Measurements from ENCODE around the gene SEC14L5. TPM values are rescaled to one million over a fixed set of nuclear protein-coding genes. Genes with fewer than 3 reads are reported as not detected.
"Not testable (repeated sequence)": the region's sequence is repeated elsewhere in the genome, so short reads cannot be mapped to it uniquely, and the experiment has no call there.

Gene SEC14L5
- polyA plus RNA-seq, 1 donor = 0.75 TPM

DNA sequence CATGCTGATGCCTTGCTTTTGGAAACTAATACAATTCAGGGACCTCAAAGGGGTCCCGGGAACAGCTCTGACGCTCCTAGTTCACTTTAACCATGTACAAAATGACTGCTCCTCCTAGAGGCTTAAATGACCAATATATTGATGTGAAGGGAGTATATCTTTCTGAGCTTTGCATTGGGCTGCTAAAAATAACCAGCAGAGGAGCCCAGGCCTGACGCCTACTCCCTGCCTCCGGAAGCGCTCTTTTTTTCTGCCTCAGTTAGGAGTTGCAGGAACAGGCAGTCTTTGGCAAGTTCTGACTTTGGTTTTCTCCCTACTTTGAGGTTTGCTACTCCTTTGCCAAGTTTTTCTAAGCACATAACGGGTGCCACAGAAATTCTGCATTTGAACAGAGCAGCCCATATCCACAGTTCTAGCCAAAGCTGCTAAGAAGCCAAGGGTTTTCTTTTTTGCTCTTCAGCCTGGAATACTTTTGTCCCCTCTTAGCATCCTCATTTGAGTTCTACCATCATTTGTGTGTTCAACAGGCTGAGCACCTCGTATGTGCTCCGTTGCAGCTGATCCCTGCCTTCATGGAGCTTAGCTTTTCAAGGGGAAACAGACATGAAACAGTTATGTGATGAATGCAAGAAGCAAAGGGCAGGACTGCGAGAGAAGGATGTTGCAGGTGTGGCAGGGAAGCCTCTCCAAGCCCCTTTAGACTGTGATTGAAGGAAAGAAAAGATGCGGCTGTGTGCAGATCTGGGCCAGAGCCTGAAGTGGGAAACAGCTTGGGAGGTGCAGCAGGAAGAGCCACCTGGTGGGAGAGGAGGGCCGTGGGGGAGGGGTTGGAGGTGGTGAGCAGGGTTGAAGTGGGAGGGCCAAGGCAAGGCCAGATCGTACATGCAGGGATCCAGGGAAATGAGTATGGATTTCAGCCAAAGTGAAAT is 78.4 kb downstream of the SEC14L5 start:
- DNase-seq (ENCODE audit: low read depth) = no peak

DNA sequence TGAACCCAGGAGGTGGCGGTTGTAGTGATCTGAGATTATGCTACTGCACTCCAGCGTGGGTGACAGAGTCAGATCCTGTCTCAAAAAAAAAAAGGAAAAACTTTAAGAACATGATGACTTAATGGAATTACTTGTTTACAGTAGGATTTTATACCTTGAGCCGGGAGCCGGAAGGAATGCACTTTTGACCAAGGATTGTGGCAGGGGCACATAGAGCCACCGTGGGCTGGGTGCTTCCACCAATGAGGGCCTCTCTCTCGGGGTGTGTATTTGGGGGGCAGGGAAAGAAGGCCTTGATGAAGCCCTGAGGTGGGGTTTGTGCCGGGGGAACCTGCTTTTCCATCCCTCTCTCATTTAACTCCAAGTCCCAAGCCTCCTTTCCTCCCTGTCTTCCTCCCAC is 82.3 kb downstream of the SEC14L5 start:
- no peak for DNase-seq (ENCODE audit: low read depth)

DNA sequence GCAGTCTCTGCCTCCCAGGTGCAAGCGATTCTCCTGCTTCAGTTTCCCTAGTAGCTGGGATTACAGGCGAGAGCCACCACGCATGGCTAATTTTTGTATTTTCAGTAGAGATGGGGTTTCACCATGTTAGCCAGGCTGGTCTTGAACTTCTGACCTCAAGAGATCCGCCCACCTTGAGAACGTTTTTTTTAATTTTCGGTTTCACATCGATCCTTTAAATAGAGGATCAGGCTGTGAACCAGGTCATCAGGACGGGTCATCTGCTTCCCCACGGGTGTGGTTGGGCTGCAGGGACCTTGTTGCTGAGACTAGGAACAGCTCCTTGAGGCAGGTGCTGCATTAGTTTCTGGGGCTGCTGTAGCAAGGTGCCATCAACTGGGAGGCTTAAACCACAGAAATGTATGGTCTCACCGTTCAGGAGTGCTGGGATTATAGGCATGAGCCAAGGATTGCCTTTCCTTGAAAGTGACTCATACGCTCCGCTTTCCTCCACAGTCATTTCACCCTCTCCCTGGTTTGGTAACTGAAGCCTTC is 83.5 kb downstream of the SEC14L5 start:
- no peak for DNase-seq (ENCODE audit: low read depth)

DNA sequence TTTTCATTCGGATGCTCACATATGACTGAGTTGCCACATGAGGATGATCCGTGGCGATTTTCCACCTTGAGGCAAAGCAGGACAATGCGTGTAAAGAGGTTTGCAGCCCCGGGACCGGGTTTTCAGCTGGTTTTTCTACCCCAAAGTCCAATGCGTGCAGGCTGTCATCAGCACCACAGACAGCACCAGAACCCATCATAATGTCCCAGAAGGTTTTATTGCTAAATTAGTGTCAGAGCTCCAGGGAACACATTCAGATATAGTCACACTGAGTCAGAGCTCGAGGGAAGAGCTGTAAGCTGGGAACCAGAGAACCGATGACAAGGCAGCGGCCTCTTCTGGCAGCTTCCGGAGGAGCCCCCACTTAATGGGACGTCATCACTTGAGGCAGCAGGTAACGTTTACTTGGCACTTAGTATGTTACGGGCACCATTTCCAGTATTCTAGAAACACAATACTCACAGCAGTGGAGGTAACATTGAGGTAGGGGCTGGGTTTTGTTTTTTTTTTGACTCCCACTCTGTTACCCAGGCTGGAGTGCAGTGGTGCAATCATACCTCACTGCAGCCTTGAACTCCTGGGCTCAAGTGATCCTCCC is 84.5 kb downstream of the SEC14L5 start:
- DNase-seq (ENCODE audit: low read depth) = no peak

DNA sequence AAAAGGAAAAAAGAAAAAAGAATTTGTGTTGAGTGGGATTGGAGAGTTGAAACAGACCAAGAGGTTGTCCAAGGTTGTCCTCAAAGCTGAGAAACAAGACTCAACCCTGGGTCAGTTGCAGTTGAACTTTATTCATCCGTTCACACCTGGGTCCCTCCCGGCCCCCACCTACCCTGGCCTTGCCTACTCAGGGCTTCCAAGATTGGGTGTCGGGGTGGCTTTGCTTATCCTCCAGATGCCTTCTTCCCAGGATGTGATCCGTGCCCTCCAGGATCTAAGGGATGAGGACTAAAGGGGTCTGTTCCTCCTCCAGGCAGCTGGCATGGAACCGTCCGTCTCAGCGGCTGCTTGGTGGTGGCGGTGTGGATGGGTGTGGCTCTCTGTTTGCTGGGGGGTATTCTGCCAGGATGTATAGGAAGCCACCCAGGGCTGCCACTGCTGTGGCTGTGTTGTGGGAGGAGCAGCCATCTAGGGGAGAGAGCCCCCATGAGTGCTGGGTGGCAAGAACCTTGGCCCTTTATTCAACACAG is 85.9 kb downstream of the SEC14L5 start:
- DNase-seq (ENCODE audit: low read depth) = no peak

DNA sequence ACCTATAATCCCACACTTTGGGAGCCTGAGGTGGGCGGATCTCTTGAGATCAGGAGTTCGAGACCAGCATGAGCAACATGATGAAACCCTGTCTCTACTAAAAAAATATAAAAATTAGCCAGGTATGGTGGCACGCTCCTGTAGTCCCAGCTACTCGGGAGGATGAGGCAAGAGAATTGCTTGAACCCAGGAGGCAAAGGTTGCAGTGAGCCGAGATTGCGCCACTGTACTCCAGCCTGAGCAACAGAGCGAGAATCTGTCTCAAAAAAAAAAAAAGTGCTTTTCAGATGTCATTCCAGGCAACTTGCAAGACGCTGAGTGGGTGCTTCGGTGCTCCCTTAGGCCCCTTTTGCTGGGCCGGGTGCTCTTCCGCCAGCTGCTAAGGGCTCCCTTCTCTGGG is 86.5 kb downstream of the SEC14L5 start:
- not testable (repeated sequence) for DNase-seq (ENCODE audit: low read depth)

DNA sequence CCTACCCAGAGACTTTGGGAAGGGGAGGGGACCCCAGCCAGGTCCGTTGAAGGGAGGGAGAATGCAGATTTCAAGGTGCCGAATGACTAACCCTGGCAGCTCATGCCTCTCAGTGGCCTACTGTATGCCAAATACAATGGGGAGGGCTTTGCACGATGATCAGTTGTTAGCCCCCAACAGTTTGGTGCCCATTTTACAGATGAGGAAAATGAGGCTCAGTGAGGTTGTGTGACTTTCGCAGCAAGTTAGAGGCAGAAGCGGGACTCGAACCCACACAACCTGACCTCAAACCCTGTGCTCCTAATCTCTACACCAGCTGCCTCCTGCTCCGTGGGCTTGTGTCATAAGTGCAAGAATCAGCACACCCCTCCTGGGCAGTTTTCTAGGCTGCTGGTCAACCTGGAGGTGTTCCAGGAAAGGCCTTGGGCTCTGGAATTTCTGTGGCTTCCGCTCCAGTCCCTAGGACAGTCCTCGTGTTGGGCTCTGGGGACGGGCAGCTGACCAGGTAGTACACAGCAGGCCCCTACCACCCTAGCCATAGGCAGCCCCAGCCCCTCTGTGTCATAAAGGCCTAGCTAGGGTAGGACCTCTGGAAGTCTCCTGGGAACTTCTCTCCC is 87.5 kb downstream of the SEC14L5 start:
- DNase-seq (ENCODE audit: low read depth) = no peak

DNA sequence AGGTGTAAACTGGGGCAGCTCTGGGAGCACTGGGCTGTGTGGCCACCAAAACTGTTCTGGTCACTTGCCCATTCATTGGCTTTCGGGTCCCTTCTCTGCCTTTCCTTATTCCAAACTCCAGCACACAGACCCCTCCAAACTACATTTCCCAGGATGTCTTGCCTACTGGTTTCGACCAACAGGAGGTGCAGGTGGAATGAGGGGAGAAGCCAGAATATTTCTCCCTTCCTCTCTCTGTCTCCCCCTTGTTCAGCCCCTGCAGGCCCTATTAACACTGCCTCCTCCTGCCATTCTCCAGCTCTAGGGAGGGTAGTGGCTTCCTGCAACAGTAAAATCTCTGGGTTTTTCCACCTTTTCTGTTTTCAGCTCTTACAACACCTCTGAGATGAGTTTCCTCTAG is 88.8 kb downstream of the SEC14L5 start:
- no peak for DNase-seq (ENCODE audit: low read depth)

DNA sequence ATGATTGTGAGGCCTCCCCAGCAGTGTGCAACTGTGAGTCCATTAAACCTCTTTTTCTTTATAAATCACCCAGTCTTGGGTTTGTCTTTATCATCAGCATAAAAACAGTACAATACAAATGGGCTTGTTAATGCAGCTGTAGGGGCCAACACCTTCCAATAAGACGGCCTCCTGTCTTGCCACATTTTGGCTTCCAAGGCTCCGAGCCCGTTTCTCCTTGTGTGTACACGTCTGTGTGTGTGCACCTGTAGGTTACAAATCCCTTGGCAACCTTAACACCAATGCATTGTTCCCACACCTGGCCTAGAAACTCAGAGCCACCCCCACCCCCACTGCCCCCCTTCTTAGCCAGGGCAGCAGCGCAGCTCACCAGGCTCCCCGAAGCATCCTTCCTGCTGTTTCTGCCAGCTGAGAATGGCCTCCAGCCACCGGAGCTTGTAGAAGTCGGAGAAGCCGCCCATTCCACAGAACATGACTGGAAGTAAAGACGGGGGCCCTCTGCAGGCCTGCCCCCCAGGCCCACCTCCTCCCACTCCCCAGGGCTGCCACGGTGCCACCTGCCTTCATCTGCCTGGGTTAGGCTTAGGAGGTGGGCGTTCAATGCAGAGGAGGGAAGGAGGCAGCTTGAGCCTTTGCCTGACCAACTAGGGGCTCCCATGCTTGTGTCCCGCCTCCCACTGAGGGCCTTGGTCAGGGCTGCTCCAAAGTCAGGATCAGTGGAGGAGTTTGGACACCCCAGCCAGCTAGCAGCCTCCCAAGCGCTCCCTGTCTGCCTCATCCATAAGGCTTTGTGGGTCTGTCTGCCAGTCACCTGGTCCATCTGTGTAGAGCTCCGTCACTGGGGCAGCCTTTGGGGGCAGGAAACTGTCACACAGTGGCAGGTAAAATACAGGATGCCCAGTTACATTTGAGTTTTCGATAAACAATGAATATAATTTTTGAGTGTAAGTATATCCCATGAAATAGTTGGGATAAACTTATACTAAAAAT is 97.0 kb downstream of the SEC14L5 start:
- no peak for DNase-seq (ENCODE audit: low read depth)

DNA sequence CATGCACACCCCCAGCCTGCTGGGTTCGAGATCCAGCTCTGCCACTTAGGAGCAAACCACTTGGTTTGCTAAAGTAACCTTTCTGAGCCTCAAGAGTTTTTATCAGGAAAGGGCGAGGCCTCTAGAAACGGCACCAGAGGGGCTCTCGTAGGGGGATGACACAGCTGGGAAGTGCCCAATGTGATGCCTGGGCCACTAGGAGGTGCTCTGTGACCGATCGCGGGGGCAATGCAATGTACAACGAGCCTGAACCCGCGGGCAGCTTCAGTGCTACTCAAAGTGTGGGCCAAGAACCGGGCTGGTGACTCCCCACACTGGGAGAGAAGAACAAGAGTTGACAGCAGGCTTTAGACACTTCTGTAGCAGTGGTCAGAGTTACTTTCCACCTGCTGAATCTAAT is 98.2 kb downstream of the SEC14L5 start:
- DNase-seq (ENCODE audit: low read depth) = no peak

DNA sequence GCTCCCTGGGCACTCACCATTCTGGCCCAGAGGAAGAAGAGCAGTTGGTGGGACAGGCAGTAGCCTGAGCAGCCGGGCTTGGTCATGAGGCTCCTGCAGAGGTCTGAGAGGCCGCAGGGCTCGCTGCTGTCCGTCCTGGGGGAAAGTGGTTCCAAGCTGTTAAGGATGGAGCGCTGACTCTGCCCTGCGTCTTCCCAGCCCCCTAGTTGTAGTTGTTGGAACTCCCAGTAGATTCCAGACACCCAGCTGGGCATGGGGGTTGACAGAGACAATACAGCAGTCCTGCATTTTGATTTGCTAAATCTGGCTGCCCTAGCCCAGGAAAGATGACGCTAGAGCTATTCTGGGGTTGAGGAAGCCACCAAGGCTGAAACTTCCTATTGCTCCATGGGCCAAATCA is 100.3 kb downstream of the SEC14L5 start:
- DNase-seq (ENCODE audit: low read depth) = no peak

DNA sequence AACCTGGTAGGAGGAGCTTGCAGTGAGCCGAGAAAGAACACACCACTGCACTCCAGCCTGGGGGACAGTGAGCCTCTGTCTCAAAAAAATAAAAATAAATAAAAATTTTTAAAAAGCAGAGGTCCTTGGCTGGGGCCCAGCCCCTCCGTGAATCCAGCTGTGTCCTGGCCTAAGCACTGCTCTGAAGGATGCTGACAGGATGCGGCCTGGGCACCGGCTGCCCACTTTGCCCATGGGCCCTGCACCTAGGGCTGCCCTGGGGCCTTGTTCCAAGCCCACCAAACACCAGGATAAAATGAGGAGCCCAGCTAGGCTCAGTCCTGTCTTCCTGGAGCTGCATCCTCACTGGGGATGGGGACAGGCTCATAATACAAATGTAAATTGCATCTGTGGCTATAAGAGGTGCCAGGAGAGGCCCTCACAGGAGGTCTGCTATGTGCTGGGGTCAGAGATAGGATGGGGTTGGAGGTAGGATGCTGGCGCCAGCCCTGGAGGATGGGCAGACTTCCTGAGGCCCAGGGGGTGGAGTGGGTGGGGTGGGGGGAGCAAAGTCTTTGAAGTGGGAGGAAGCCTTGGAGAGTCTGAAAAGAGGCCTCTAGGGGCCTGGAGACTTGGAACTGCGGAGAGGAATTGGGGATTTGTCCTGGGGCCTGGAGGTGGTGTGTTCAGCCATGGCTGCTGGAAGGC is 101.4 kb downstream of the SEC14L5 start:
- no peak for DNase-seq (ENCODE audit: low read depth)

DNA sequence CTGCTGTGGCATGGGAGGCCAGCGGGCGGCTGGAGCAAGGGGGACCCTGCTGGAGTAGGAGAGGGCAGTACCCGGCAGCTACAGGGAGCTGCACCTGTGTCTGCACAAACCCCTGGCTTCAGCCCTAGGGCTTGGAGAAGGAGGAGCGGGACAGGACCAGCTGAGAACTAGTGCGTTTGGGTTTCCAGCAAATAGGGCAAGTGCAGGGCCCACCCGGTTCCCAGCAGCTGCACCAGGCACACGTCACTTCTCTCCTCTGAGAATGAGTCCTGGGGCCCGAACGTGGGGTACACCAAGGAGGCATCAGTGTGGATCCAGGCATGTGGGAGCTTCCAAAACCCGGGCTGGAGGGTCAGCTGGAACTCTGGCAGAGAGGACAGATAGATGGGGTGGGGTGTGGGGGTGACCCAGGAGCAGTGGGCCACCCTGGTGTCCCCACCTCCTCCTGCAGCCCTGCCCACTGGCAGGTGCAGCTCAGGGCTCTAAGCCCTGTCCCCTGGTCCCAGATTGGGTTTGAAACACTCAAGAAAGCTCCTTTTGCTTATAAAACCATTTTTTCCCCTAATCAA is 102.0 kb downstream of the SEC14L5 start:
- DNase-seq (ENCODE audit: low read depth) = no peak

DNA sequence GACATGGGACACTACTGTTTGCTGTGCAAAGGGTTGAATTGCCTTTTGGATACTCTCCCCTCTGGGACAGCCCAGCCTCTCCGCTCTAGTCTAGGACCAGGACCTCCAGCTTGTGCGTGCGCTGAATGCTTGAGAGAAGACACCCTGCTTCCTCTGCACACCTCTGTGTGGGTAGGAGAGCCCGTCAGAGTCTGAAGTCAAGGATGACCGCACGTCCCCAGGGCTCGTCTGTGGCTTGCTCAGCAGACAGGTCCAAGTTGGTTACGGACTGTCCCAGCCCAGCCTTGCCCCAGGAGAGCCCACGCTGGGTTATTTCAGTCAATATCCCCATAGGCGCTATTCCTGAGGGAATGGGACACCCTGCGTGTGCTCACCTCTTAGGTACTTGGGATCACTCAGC is 103.9 kb downstream of the SEC14L5 start:
- no peak for DNase-seq (ENCODE audit: low read depth)

DNA sequence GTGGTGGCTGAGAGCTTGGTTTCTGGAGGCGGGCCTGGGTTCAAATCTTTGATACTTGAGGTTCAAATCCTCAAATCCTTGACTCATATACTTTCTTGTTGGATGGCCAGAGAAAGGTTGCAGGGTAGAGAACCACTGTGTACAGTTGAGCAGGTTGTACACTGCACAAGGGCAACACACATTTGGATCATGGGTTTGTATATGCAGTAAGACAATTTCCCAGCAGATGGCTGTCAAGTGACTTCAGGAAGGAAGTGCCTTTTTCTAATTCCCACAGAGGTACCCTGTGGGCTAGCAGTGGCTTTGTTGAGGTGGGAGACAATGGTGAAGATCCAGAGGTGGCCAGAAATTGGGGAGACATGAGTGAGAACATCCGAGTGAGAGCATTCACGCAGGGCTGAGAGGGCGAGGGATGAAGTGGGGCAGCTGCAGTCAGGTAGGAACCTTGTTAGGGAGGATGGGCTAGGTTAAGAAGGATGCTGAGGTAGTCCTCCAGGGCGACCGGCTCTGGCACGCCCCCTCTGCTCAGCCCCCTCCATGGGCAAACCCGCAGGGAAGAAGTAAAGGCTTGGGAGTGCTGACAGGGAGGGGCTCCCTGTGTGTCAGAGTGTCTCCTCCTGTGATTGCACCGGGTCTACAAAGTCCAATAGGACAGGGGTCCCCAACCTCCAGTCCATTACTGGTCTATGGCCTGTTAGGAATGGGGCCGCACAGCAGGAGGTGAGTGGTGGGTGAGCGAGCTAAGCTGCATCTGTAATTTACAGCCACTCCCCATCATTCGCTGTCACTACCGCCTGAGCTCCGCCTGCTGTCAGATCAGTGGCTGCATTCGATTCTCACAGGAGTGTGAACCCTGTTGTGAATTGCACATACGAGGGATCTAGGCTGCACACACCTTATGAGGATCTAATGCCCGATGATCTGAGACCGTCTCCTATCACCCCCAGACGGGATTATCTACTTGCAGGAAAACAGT is 104.9 kb downstream of the SEC14L5 start:
- no peak for DNase-seq (ENCODE audit: low read depth)

DNA sequence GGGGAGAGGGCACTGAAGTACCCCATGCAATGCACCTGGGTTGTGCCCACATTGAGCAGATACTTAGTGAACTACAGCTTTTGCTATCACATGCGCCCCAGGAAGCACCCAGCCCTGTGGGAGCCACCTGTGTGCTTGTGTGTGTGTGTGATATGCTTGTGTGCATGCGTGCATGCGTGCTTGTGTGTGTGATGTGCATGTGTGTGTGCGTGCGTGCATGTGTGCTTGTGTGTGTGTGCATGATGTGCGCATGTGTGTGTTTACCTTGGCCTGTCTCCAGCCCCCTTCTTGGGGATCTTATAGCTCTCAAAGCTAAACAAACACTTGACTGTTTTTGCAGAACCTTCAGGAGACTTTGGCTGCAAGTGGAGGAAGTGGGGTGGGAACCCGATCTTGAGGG is 106.8 kb downstream of the SEC14L5 start:
- DNase-seq (ENCODE audit: low read depth) = no peak

DNA sequence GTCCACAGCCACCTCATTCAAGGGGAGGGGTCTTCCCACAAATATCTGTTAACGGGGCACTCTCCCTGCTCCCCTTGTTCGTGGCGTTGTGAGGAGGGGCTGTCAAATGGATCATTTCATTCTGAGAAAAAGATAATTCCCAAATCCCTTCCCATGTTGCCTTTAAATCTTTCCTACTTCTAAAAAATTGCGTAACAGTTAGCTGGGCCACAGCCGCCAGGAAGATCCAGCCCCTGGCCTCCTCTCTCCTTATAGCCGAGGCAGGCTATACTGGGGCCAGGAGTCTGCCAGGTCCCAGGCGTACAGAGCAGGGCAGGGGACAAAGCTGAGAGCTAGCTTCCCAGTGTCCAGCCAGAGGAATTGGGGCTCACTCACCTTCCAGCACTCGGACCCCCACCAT is 107.2 kb downstream of the SEC14L5 start:
- no peak for DNase-seq (ENCODE audit: low read depth)

DNA sequence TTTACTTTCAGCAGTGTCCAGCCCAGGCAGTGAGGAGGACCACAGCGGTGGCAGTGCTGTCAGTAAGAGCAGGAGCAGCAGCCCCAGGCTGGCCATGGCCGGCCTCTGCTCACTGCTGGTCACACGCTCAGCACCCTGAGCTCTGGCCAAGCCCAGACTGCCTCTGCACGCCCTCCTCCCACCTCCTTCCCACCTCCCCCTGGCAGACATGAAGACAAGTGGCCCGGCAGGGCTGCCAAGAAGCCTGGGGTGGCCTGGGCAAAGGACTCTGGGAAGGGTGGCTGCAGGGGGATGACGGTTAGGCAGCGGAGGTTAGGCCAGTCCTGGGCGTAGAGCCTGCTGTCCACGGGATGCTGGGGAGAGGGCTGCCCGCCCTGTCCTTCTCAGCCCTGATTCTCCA is 107.7 kb downstream of the SEC14L5 start, which contains the start of gene C16orf89:
C16orf89 (minus strand) TSS at position 144 of the 400 bp plus-strand sequence; CDS start at position 96, 48 bp downstream.
- DNase-seq (ENCODE audit: low read depth) = no peak

DNA sequence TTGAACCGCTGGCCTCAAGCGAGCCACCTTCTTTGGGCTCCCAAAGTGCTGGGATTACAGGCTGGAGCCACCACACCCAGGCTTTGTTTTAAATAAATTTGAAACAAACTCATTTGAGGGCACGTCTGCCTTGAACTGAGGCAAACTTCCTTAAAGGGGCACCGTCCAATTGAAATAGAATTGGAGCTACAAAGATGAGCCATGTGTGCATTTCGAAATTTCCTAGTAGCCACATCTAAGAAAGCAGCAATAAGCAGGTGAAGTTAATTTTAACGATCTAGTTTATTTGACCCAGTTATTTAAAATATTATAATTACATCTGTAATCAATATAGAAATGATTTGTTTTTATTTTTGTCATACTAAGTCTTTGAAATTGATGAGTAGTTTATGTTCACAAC is 108.4 kb downstream of the SEC14L5 start:
- DNase-seq (ENCODE audit: low read depth) = no peak

Measured in forelimb muscle (tissue), 1 donor.